GM21528 (cell line): ENCODE results near the gene STEAP3.

Experiments
- ATAC-seq: cut with Tn5 transposase; IDR thresholded peaks from one replicate; pipeline ENCODE4 v1.9.1; 2021; ENCODE audit warnings: mild to moderate bottlenecking, moderate library complexity; ENCODE audit not compliant: unreplicated experiment, low FRiP score

The STEAP3 gene

GRCh38 chr2:119197529-119198239 is 25.9 kb upstream of the STEAP3 start:
- ATAC-seq, result no peak

GRCh38 chr2:119198240-119198840 is 25.3 kb upstream of the STEAP3 start:
- ATAC-seq, result no peak

- no peak for ATAC-seq
Measured at GRCh38 chr2:119201815-119202214, 21.8 kb upstream of the STEAP3 start.

GRCh38 chr2:119202610-119203310 is 20.9 kb upstream of the STEAP3 start:
- ATAC-seq, result no peak

- no peak for ATAC-seq
Measured at GRCh38 chr2:119204525-119204924, 19.1 kb upstream of the STEAP3 start.

- no peak for ATAC-seq
Measured at GRCh38 chr2:119205001-119205706, 18.5 kb upstream of the STEAP3 start.

GRCh38 chr2:119206201-119206600 is 17.4 kb upstream of the STEAP3 start:
- ATAC-seq, result no peak

- ATAC-seq, result no peak
Measured at GRCh38 chr2:119207447-119207846, 16.2 kb upstream of the STEAP3 start.

- ATAC-seq, result no peak
Measured at GRCh38 chr2:119208791-119209203, 14.8 kb upstream of the STEAP3 start.

- no peak for ATAC-seq
Measured at GRCh38 chr2:119212139-119212800, 11.4 kb upstream of the STEAP3 start.

GRCh38 chr2:119214453-119215037 is 9.1 kb upstream of the STEAP3 start:
- no peak for ATAC-seq

GRCh38 chr2:119216994-119217393 is 6.6 kb upstream of the STEAP3 start:
- ATAC-seq, result no peak

- ATAC-seq, result no peak
Measured at GRCh38 chr2:119218478-119219064, 5.1 kb upstream of the STEAP3 start.

GRCh38 chr2:119219873-119220272 is 3.8 kb upstream of the STEAP3 start:
- no peak for ATAC-seq

- no peak for ATAC-seq
Measured at GRCh38 chr2:119220720-119221301, 2.8 kb upstream of the STEAP3 start.

GRCh38 chr2:119221609-119222008 is 2.0 kb upstream of the STEAP3 start:
- ATAC-seq, result no peak

GRCh38 chr2:119222213-119222612 is 1.4 kb upstream of the STEAP3 start:
- ATAC-seq, result no peak

GRCh38 chr2:119222863-119223520 is 642 bp upstream of the STEAP3 start:
- ATAC-seq, result no peak
